NT2/D1 (cell line): ENCODE results near the gene LMX1B.
A peak's percentile ranks its signal among the peaks of the same experiment; 100 is the strongest.
"Not testable (repeated sequence)": the region's sequence is repeated elsewhere in the genome, so short reads cannot be mapped to it uniquely, and the experiment has no call there.

Source experiments
- DNase-seq: peaks from one replicate; pipeline ENCODE4 v3.0.0-alpha.2; 2011; ENCODE audit warnings: low read depth, low spot score
- H3K27me3 ChIP-seq: 2 replicates; pipeline ENCODE4 v1.6.0; 2011; ENCODE audit warnings: mild to moderate bottlenecking; ENCODE audit not compliant: insufficient read length, insufficient read depth
- H3K36me3 ChIP-seq: 2 replicates; pipeline ENCODE4 v1.6.1; 2011; ENCODE audit warnings: mild to moderate bottlenecking, low read length, mixed read lengths; ENCODE audit not compliant: insufficient read depth, insufficient read length
- H3K4me1 ChIP-seq: 2 replicates; pipeline ENCODE4 v1.5.1; 2011; ENCODE audit not compliant: insufficient read depth, insufficient read length
- H3K4me3 ChIP-seq: 2 replicates; pipeline ENCODE4 v1.5.1; 2011; ENCODE audit warnings: low read depth; ENCODE audit not compliant: insufficient read length
- H3K9ac ChIP-seq: 2 replicates; pipeline ENCODE4 v1.6.0; 2011; ENCODE audit warnings: low read depth; ENCODE audit not compliant: insufficient read length
- H3K9me3 ChIP-seq: 2 replicates; pipeline ENCODE4 v1.5.1; 2011; ENCODE audit warnings: mild to moderate bottlenecking, low read length; ENCODE audit not compliant: insufficient read depth
- SUZ12 ChIP-seq: IDR thresholded peaks from 2 replicates; pipeline ENCODE4 v1.6.1; 2011; ENCODE audit not compliant: insufficient read length, insufficient read depth; ENCODE audit errors: extremely low read depth
- YY1 ChIP-seq: IDR thresholded peaks from 2 replicates; pipeline ENCODE4 v1.6.1; 2011; ENCODE audit not compliant: insufficient read length, insufficient read depth
- ZNF274 ChIP-seq: IDR thresholded peaks from 2 replicates; pipeline ENCODE4 v1.6.1; 2011; ENCODE audit warnings: mild to moderate bottlenecking, low read depth, low read length

The LMX1B gene

DNA sequence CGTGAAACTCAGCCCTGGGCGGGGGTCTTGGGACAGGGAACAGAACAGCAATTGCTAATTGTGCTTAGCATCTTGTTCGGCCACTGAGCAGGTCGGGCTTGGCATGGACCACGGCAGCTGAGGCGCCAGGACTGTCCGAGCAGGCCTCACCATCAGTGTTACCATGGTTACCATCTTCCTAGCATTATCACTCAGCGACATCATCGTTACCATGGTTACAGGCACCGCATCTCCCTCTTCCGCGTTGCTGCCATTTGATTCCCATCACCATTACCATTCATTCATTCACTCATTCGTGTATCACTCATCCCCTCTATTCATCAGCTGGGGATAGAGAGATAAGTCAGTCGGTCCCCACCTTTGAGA lies 110.1 kb downstream of the LMX1B start:
- peak overlapping the region; percentile 79 for H3K9ac ChIP-seq
- H3K9me3 ChIP-seq, result 0 out of 2 replicates have a peak, but pooled peaks cover 1% of the 10 kb centered on the region
- H3K27me3 ChIP-seq, result peaks cover 26% of the 10 kb centered on the region
- DNase-seq, result no peak
- peaks cover 17% of the 10 kb centered on the region for H3K4me1 ChIP-seq
- TF ChIP-seq ZNF274 (no peak), YY1 (no peak), SUZ12 (no peak)
- H3K4me3 ChIP-seq, result no peak overlapping the region
- H3K36me3 ChIP-seq, result no peaks in the 10 kb centered on the region

DNA sequence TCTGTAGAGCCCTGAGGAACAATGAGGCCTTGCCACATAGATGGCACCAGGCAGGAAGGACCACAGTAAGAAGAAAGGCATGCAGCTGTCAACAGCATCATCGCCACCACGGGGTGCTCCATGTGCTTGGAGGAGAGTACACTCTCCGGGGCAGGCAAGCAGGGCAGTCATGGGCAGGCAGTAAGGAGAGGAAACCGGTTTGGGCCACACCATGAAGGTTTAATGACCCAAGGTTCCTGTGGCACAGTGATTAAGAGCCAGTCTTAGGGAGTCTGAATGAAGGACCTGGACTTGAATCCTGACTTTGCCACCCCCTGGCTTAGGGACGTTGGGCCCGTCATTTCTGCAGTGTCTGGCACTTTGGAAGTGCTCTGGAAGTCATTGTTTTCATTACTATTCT lies 110.5 kb downstream of the LMX1B start:
- no peaks in the 10 kb centered on the region for H3K36me3 ChIP-seq
- H3K27me3 ChIP-seq, result peaks cover 26% of the 10 kb centered on the region
- 0 out of 2 replicates have a peak, but pooled peaks cover 4% of the 10 kb centered on the region for H3K9me3 ChIP-seq
- H3K4me3 ChIP-seq, result no peak overlapping the region
- H3K4me1 ChIP-seq, result peaks cover 17% of the 10 kb centered on the region
- no peak overlapping the region for H3K9ac ChIP-seq
- no peak for DNase-seq
- TF ChIP-seq YY1, result no peak
- no peak for TF ChIP-seq SUZ12
- TF ChIP-seq ZNF274, result no peak

DNA sequence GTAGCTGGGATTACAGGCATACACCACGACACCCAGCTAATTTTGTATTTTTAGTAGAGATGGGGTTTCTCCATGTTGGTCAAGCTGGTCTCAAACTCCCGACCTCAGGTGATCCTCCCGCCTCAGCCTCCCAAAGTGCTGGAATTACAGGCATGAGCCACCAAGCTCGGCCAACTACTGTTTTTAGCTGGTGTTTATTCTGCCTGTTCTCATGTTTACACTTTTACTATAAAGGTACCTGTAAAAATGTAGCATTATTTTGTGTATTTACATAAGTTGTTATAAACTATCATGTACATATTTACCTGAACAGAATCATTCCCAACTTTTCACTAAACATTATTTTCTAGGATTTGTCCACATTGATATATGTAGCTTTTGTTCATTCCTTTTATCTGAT lies 111.8 kb downstream of the LMX1B start:
- not testable (repeated sequence) for H3K36me3 ChIP-seq, H3K4me1 ChIP-seq, H3K9me3 ChIP-seq, H3K9ac ChIP-seq, H3K4me3 ChIP-seq, DNase-seq
- H3K27me3 ChIP-seq, result peaks cover 26% of the 10 kb centered on the region

DNA sequence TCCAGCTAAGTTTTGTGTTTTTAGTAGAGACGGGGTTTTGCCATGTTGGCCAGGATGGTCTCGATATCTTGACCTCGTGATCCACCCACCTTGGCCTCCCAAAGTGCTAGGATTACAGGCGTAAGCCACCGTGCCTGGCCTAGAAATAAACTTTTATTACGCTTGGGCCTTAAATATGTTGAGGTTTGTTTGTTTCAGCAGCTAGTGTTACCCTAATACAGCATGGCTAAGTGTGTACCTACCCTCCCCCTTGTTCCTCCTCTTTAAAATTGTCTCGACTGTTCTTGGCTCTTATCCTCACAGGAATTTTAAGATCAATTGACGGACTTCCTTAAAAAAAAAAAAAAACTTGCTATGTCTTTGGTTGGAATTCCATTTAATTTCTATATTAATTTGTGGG lies 114.5 kb downstream of the LMX1B start:
- not testable (repeated sequence) for H3K4me3 ChIP-seq, H3K9me3 ChIP-seq, H3K36me3 ChIP-seq, H3K4me1 ChIP-seq, H3K9ac ChIP-seq, DNase-seq
- H3K27me3 ChIP-seq, result peaks cover 22% of the 10 kb centered on the region

DNA sequence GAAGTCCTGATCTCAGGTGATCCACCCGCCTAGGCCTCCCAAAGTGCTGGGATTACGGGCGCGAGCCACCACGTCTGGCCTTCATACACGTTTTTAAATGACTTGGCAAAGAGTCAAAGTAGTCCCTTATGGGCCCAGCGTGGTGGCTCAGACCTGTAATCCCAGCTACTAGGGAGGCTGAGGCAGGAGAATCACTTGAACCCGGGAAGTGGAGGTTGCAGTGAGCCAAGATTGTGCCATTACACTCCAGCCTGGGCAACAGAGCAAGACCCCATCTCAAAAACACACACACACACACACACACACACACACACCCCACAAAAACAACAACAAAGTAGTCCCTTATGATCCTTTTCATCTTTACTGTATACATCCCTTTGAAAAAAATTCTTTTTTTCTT lies 116.9 kb downstream of the LMX1B start:
- not testable (repeated sequence) for H3K9ac ChIP-seq, H3K4me3 ChIP-seq, H3K4me1 ChIP-seq, DNase-seq, H3K36me3 ChIP-seq, H3K27me3 ChIP-seq
- peaks cover 18% of the 10 kb centered on the region for H3K9me3 ChIP-seq

DNA sequence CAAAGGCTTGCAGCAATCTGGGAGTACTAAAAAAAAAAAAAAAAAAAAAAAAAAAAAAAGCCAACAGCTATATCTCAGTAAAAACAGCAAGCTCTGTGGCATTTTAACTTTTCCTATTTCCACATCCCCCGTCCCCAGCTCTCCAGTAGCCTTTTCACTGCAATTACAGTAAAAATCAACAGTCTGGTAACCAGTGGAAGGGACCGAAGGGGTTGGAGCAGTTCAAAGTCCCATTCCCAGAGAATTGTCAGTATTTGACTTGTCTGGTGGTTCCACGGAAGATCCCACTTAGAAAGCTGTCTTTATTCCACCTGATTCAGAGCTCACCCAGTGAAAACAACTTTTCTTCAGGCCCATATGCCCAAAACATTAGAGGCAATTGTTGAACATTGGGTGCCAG lies 119.3 kb downstream of the LMX1B start:
- no peak for TF ChIP-seq YY1
- TF ChIP-seq ZNF274, result no peak
- TF ChIP-seq SUZ12, result no peak
- H3K36me3 ChIP-seq, result no peaks in the 10 kb centered on the region
- H3K9ac ChIP-seq, result no peak overlapping the region
- H3K4me1 ChIP-seq, result no peaks in the 10 kb centered on the region
- no peaks in the 10 kb centered on the region for H3K27me3 ChIP-seq
- no peak overlapping the region for H3K4me3 ChIP-seq
- DNase-seq, result no peak
- peaks cover 25% of the 10 kb centered on the region for H3K9me3 ChIP-seq

DNA sequence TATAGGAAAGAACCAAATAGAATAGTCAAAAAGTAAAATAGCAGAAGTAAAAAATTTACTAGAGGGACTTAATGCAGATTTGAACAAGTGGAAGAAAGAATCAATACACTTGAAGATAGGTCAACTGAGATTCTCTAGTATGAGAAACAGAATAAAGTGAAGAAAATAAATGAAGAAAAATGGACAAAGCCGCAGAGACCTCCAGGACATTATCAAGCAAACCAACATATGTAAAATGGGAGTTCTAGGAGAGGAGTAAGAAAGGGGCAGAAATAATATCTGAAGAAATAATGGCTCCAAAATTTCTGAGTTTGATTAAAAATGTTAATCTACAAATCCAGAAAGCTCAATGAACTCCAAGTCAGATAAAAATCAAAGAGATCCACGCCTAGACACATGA lies 121.1 kb downstream of the LMX1B start:
- no peak for DNase-seq
- Histone ChIP-seq H3K9ac (no peak overlapping the region), H3K27me3 (no peaks in the 10 kb centered on the region), H3K4me1 (no peaks in the 10 kb centered on the region), H3K4me3 (no peak overlapping the region), H3K36me3 (no peaks in the 10 kb centered on the region), H3K9me3 (peaks cover 21% of the 10 kb centered on the region)
- no peak for TF ChIP-seq ZNF274
- no peak for TF ChIP-seq YY1
- TF ChIP-seq SUZ12, result no peak

DNA sequence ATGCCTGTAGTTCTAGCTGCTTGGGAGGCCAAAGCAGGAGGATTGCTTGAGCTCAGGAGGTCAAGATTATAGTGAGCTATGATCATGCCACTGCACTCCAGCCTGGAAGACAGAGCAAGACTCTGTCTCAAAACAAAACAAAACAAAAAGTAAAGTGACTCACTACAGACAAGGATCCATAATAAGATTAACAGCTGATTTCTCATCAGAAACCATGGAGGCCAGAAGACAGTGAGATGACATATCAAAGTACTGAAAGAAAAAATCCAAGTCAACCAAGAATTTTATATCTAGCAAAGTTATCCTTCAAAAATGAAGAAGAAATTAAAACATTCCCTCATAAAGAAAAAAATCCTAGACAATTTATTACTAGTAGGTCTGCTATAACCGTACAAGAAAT lies 121.8 kb downstream of the LMX1B start:
- DNase-seq, result no peak
- Histone ChIP-seq H3K4me1 (no peaks in the 10 kb centered on the region), H3K9me3 (peaks cover 21% of the 10 kb centered on the region), H3K36me3 (no peaks in the 10 kb centered on the region), H3K4me3 (no peak overlapping the region), H3K9ac (no peak overlapping the region), H3K27me3 (no peaks in the 10 kb centered on the region)
- no peak for TF ChIP-seq ZNF274
- no peak for TF ChIP-seq SUZ12
- no peak for TF ChIP-seq YY1
